HUES64 (cell line): Measurements from ENCODE around the gene ACER2.

Experiments
- H3K27ac ChIP-seq: 2 replicates; pipeline ENCODE4 v1.7.0; 2013; ENCODE audit warnings: low read depth, low read length, inconsistent platforms
- H3K27me3 ChIP-seq: 2 replicates; pipeline ENCODE4 v1.6.1; 2013; ENCODE audit warnings: mild to moderate bottlenecking, low read length; ENCODE audit not compliant: insufficient read depth
- H3K36me3 ChIP-seq: 2 replicates; pipeline ENCODE4 v1.6.1; 2013; ENCODE audit warnings: mild to moderate bottlenecking, low read length; ENCODE audit not compliant: insufficient read depth
- H3K4me1 ChIP-seq: 2 replicates; pipeline ENCODE4 v1.6.1; 2013; ENCODE audit warnings: mild to moderate bottlenecking, low read length, moderate library complexity; ENCODE audit not compliant: insufficient read depth
- H3K4me3 ChIP-seq: 2 replicates; pipeline ENCODE4 v1.5.1; 2013; ENCODE audit warnings: mild to moderate bottlenecking, low read length, moderate library complexity
- H3K9ac ChIP-seq: 2 replicates; pipeline ENCODE4 v1.6.1; 2013; ENCODE audit warnings: mild to moderate bottlenecking, low read depth, low read length
- H3K9me3 ChIP-seq: 2 replicates; pipeline ENCODE4 v1.6.1; 2013; ENCODE audit warnings: low read depth, low read length; ENCODE audit not compliant: insufficient read depth
- WGBS: fragments of 150-250, 120-280 bp; methylation state at CpG from one replicate; pipeline ENCODE4 v1.1.7; 2013; ENCODE audit warnings: missing lambda C conversion rate; 5-methylcytosine and 5-hydroxymethylcytosine counted together

ACER2 gene

DNA sequence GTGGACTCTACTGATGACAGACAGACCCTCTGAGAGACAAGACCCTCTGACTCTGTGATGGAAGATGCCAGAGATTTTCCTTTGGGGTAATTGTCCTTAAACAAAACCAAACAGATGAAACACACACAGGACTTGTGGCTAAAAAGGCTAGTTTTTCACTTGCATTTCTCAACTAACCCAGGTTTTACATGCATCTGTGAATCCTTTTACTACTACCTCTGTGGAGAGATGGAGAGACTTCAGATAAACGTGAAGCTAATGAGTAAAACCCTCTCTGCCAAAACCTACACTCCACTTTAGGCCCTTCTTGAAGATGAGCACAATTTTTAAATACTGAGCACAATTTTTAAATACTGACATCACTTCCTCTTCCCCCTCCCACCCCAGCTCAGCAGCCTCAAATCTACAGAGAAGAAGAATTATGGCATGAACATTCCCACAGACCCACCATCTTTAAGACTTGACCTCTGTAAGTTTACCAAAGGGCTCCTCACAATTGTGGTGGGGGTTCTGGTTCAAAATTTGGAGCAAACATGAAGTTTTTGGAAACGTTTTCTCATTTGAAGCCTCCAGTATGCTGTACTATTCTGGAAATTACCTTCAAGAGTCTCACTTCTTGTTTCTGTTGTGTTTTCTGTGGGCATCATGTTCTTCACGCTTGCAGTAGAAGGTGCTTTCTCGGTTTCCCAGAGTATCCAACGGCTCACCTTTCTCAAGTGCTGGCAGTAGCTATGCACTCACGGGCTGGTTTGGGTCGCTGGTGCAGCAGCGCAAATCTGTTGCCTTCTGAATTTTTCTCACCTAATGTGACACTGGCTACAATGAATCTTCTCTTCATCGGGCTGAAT lies 42.7 kb downstream of the ACER2 start:
- Histone ChIP-seq H3K27ac (no peak overlapping the region), H3K27me3 (no peaks in the 10 kb centered on the region), H3K4me3 (no peak overlapping the region), H3K36me3 (0 out of 2 replicates have a peak, but pooled peaks cover 8% of the 10 kb centered on the region), H3K4me1 (peaks cover 29% of the 10 kb centered on the region), H3K9ac (no peak overlapping the region), H3K9me3 (no peaks in the 10 kb centered on the region)
- WGBS, result 95% methylated on average over 9 of the region's 9 CpGs

DNA sequence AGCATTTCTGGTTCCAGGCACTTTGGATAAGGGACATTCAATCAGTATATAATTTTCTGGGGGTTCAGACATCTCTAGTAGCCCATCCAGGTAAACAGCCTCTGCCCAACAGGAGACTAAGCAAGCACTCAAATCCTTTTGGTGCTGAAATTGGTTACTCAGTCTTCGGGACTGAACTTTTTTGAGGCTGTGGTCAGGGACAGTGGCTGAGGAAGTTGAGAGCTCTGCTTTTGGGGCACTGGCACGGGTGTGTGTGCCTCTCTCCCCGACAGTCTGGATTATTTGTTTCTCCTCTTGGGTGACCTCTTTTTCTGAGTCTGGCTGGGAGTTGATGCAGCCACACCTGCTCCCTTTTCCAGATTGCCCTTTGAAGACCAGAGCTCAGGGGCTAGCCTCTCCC lies 47.6 kb downstream of the ACER2 start:
- Histone ChIP-seq H3K4me1 (peaks cover 21% of the 10 kb centered on the region), H3K9ac (no peak overlapping the region), H3K9me3 (no peaks in the 10 kb centered on the region), H3K27me3 (no peaks in the 10 kb centered on the region), H3K36me3 (0 out of 2 replicates have a peak, but pooled peaks cover 5% of the 10 kb centered on the region), H3K27ac (no peak overlapping the region), H3K4me3 (no peak overlapping the region)
- WGBS, result 81% methylated on average over 3 of the region's 3 CpGs

DNA sequence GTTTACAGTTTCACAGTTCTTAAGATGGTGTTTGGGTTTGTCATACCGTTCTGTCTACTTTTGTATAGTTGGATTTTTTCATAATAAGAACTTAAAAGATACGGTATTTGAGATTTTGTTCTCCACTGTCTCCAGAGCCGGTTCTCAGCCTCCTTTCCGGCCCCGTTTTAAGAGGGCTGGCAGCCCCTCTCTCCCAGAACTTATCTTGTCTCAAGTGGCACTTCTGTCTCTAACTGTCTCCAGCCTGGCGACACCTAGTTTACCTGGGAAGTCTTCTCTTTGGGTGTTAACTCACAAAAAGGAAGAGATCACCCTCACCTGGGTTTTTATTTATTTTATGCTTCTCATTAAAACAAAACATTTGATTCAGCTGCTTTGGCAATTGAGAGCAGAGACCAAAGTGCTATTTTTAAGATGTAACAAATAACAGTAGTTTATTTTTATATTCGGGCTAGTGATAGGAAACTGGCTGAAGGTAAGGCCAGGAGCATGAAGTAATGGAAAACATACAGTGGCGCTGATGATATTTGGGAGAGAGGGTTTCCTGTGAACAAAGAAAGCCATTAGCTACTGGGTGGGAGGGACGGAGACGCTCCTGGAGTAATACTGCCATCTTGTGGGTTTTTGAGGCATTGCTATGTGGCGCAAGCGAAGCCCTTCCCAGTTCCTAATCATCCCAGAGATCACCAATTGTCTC lies 48.3 kb downstream of the ACER2 start:
- H3K4me3 ChIP-seq, result no peak overlapping the region
- WGBS, result 39% methylated on average over 12 of the region's 12 CpGs
- no peaks in the 10 kb centered on the region for H3K9me3 ChIP-seq
- no peaks in the 10 kb centered on the region for H3K27me3 ChIP-seq
- peak overlapping the region; percentile 39 for H3K9ac ChIP-seq
- H3K27ac ChIP-seq, result no peak overlapping the region
- H3K4me1 ChIP-seq, result peaks cover 21% of the 10 kb centered on the region
- no peaks in the 10 kb centered on the region for H3K36me3 ChIP-seq

DNA sequence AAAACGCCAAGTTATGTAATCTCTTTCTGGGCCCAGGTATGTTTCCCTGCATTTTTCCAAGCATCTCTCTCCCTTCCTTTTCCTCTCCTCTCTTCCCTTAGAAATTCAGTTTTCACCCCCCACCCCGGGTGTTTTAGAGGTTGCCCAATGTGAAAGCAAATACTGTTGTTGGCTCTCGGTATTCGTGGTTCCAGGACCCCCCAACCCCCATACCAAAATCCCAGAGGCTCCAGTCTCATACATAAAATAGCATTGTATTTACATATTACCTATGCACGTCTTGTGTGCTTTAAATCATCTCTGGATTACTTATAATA lies 48.8 kb downstream of the ACER2 start:
- Histone ChIP-seq H3K9ac (no peak overlapping the region), H3K9me3 (no peaks in the 10 kb centered on the region), H3K4me1 (peaks cover 21% of the 10 kb centered on the region), H3K4me3 (no peak overlapping the region), H3K36me3 (no peaks in the 10 kb centered on the region), H3K27ac (no peak overlapping the region), H3K27me3 (no peaks in the 10 kb centered on the region)
- 25% methylated on average over 2 of the region's 5 CpGs for WGBS

DNA sequence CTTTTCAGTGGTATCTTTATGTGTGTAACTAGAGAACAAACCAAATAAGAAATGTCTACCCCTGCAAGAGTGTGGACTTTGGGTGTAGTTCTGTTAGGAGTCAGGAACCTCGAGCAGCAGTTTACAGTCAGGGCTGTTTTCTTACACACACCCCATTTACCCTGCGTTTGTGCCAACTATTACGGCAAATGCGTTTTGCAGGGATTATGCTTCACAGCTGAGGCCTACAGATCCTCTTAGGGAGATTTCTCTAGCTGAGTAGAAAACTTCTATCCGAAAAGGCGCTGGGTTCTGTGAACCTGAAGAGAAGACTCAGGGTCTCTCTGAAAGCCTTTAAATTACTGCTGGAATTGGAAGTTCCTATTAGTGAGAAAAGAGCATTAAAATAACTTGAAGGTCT lies 51.4 kb downstream of the ACER2 start:
- Histone ChIP-seq H3K27me3 (no peaks in the 10 kb centered on the region), H3K4me3 (no peak overlapping the region), H3K36me3 (no peaks in the 10 kb centered on the region), H3K4me1 (peaks cover 9% of the 10 kb centered on the region), H3K9ac (no peak overlapping the region), H3K27ac (no peak overlapping the region), H3K9me3 (no peaks in the 10 kb centered on the region)
- 92% methylated on average over 6 of the region's 6 CpGs for WGBS

DNA sequence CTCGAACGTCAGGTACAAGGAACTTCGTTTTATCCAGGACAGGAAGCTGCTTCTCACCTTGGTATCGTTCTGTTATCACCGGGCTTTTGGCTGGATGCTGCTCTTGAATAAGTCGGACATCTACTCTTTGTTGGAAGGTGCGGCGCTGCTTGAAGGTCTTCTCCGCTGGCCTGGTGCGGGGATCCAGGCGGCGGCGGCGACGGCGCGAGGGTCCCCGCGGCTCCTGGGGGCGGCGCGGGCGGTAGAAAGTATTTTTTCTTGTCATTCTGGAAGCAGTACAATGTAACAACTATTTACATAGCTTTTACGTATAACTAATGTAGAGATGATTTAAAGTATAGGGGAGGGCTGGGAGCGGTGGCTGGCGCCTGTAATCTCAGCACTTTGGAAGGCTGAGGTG lies 52.3 kb downstream of the ACER2 start:
- no peaks in the 10 kb centered on the region for H3K36me3 ChIP-seq
- no peak overlapping the region for H3K27ac ChIP-seq
- no peak overlapping the region for H3K9ac ChIP-seq
- no peak overlapping the region for H3K4me3 ChIP-seq
- no peaks in the 10 kb centered on the region for H3K27me3 ChIP-seq
- H3K4me1 ChIP-seq, result peaks cover 9% of the 10 kb centered on the region
- 96% methylated on average over 23 of the region's 26 CpGs for WGBS
- no peaks in the 10 kb centered on the region for H3K9me3 ChIP-seq

DNA sequence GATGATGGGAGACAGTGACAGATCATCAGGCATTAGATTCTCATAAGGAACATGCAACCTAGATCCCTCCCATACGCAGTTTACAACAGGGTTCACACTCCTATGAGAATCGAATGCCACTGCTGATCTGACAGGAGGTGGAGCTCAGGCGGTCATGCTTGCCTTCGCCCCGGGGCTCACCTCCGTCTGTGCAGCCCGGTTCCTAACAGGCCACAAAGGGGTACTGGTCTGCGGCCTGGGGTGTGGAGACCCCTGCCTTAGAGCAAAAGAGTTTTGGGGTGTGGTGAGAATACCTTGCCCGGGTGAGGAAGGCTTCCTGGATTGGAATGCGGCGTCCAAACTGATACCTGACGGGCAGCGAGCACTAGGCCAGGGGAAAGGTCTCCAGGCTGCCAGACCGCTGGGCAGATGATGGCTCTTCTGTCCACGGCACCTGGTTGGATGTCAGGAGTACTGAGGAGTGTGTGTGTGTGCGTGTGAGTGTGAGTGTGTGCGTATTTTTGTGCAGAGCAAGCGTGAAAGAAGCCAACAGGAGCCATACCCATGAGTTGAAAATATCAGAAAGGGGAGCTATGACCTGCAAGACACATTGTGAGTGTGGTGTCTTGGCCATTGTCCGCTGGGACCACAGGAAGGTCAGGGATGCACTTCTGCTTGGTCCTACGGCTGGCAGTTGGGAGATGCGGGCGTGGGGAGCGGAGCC lies 55.4 kb downstream of the ACER2 start:
- Histone ChIP-seq H3K9me3 (no peaks in the 10 kb centered on the region), H3K27me3 (no peaks in the 10 kb centered on the region), H3K4me3 (peak overlapping the region; percentile 45; the same call in 1 of the 2 replicates), H3K36me3 (no peaks in the 10 kb centered on the region), H3K4me1 (no peaks in the 10 kb centered on the region), H3K27ac (no peak overlapping the region), H3K9ac (no peak overlapping the region)
- WGBS, result 79% methylated on average over 23 of the region's 23 CpGs

DNA sequence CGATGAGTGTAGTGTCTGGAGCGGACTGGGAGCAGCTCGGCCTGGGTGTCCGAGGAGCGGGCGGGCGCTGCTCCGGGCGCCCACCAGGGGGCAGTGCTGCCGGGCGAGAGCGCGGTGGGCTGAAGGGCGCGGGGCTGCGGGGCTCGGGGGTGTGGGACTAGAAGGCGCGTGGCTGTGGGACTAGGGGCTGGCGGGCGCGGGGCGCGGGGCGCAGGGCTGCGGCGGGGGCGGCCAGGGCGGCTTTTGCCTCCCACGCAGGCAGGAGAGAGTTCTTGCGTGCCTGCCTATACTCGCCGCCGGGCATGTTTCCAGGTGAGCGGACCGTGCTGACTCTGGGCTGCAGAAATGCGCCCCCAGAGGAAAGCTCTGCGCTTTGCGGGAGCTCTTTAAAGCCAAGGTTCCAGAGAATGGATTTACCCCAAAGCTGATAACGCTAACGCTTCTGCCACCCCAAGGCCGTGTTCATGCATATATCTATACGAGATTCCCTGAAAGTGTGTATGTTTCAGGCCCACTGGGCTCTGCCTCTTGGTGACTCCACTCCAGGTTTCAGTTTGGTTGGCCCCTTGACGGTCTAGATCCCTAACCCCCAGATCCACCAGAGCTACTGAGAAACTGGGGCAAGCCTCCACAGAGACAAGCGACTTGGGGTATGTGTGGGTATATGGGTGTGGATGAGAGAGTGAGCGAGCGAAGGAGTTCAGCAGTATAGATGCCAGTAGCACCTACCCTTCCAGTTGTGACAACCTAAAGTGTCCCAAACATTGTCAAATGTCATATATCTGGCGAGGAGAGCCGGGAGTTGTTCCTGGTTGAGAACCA lies 56.2 kb downstream of the ACER2 start:
- no peak overlapping the region; the same call in 1 of the 2 replicates for H3K9ac ChIP-seq

DNA sequence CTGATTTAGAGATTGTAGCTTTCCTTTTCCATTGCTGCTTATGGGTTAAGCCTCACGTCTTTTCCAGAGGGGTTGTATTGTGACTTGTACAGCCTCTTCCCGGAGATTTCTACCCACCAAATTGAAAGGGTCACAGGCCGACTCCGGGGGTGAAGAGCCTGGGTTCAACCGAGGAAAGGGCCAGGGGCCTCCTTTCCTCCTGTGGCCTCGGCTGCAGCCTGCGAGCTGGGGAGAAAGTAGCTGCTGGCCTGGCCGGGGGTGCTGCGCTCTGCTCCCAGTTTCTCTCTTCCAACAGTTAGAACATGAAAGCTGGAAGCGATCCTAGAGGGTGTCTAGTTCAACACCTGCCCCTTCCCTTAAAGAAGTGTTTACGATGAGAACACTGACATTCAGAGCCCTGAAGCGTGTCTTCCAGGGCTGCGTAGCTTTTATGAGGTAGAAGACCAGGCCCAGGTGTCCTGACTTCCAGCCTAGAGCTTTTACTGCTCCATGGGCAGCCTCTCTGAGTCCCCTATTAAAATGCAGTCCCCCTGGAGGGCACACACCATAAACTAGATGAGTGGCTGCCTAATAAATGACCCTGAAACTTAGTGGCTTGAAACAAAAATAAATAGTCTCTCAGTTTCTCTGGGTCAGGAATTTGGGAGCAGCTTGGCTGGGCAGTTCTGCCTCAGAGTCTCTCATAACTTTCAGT lies 56.9 kb downstream of the ACER2 start:
- H3K4me3 ChIP-seq, result no peak overlapping the region
- H3K4me1 ChIP-seq, result no peaks in the 10 kb centered on the region

More for the DNA sequence above, 56.2 kb downstream of the ACER2 start:
- Histone ChIP-seq H3K27me3 (no peaks in the 10 kb centered on the region), H3K36me3 (no peaks in the 10 kb centered on the region), H3K9me3 (no peaks in the 10 kb centered on the region), H3K4me1 (no peaks in the 10 kb centered on the region), H3K27ac (no peak overlapping the region), H3K4me3 (peak overlapping the region; percentile 45)
- 17% methylated on average over 49 of the region's 49 CpGs for WGBS

DNA sequence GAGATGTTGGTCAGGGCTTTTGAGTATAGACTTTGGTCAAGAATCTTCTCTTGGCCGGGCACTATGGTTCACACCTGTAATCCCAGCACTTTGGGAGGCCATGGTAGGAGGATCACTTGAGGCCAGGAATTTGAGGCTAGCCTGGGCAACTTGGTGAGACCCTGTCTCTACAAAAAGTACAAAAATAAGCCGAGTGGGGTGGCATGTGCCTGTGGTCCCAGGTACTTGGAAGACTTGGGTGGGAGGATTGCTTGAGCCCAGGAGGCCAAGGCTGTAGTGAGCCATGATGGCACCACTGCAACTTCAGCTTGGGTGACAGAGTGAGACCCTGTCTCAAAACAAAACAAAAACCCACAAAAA lies 57.5 kb downstream of the ACER2 start:
- Histone ChIP-seq H3K4me1 (no peaks in the 10 kb centered on the region), H3K9me3 (no peaks in the 10 kb centered on the region), H3K9ac (no peak overlapping the region), H3K27ac (no peak overlapping the region), H3K27me3 (no peaks in the 10 kb centered on the region), H3K36me3 (no peaks in the 10 kb centered on the region), H3K4me3 (no peak overlapping the region)
- whole genome bisulfite sequencing, result 90% methylated on average over 2 of the region's 2 CpGs

More for the DNA sequence above, 56.9 kb downstream of the ACER2 start:
- Histone ChIP-seq H3K36me3 (no peaks in the 10 kb centered on the region), H3K9me3 (no peaks in the 10 kb centered on the region), H3K27me3 (no peaks in the 10 kb centered on the region), H3K9ac (no peak overlapping the region), H3K27ac (no peak overlapping the region)
- 95% methylated on average over 13 of the region's 13 CpGs for WGBS
